ENCODE data around the gene KCNK2. TPM values are rescaled to one million over a fixed set of nuclear protein-coding genes. Genes with fewer than 3 reads are reported as not detected.

Gene KCNK2
- total RNA-seq, 2 experiments from 2014 or later, result not detected

GRCh38 chr1:215188302-215188950 lies 105.9 kb downstream of the KCNK2 start:
- H3K27ac Mint-ChIP-seq, result no peak overlapping the region

GRCh38 chr1:215192306-215192705 lies 109.8 kb downstream of the KCNK2 start:
- CTCF ChIA-PET, result no interaction called here
- H3K9me3 Mint-ChIP-seq, result no peaks in the 10 kb centered on the region
- no peaks in the 10 kb centered on the region for H3K36me3 Mint-ChIP-seq (ENCODE audit: low read depth)
- no peak for DNase-seq
- no peak overlapping the region for H3K27ac Mint-ChIP-seq
- no peak overlapping the region for H3K4me3 Mint-ChIP-seq
- peaks cover 11% of the 10 kb centered on the region for H3K27me3 Mint-ChIP-seq (ENCODE audit: low read depth)
- H3K4me1 Mint-ChIP-seq (ENCODE audit: low read depth), result no peaks in the 10 kb centered on the region
- intact Hi-C loops (cut with micrococcal nuclease), result no loop called here

More at GRCh38 chr1:215188302-215188950, 105.9 kb downstream of the KCNK2 start:
- Mint-ChIP-seq H3K4me1 (ENCODE audit: low read depth) (no peaks in the 10 kb centered on the region), H3K9me3 (no peaks in the 10 kb centered on the region), H3K36me3 (ENCODE audit: low read depth) (no peaks in the 10 kb centered on the region), H3K27me3 (ENCODE audit: low read depth) (peaks cover 5% of the 10 kb centered on the region), H3K4me3 (no peak overlapping the region)
- CTCF ChIA-PET, result no interaction called here
- intact Hi-C loops (cut with micrococcal nuclease), result no loop called here
- DNase-seq, result no peak

GRCh38 chr1:215198021-215198420 lies 115.5 kb downstream of the KCNK2 start:
- Mint-ChIP-seq H3K9me3 (no peaks in the 10 kb centered on the region), H3K27ac (no peak overlapping the region), H3K4me1 (ENCODE audit: low read depth) (no peaks in the 10 kb centered on the region), H3K27me3 (ENCODE audit: low read depth) (peaks cover 8% of the 10 kb centered on the region), H3K4me3 (no peak overlapping the region), H3K36me3 (ENCODE audit: low read depth) (no peaks in the 10 kb centered on the region)
- DNase-seq, result no peak
- intact Hi-C loops (cut with micrococcal nuclease), result no loop called here
- CTCF ChIA-PET, result no interaction called here

GRCh38 chr1:215200121-215200520 lies 117.6 kb downstream of the KCNK2 start:
- peaks cover 4% of the 10 kb centered on the region for H3K27me3 Mint-ChIP-seq (ENCODE audit: low read depth)
- H3K4me3 Mint-ChIP-seq, result no peak overlapping the region
- H3K27ac Mint-ChIP-seq, result no peak overlapping the region
- no peaks in the 10 kb centered on the region for H3K36me3 Mint-ChIP-seq (ENCODE audit: low read depth)
- DNase-seq, result no peak
- CTCF ChIA-PET, result no interaction called here
- H3K9me3 Mint-ChIP-seq, result no peaks in the 10 kb centered on the region
- intact Hi-C loops (cut with micrococcal nuclease), result no loop called here
- no peaks in the 10 kb centered on the region for H3K4me1 Mint-ChIP-seq (ENCODE audit: low read depth)

GRCh38 chr1:215201283-215201682 lies 118.7 kb downstream of the KCNK2 start:
- CTCF ChIA-PET, result no interaction called here
- intact Hi-C loops (cut with micrococcal nuclease), result no loop called here

GRCh38 chr1:215202868-215203267 lies 120.3 kb downstream of the KCNK2 start:
- H3K27ac Mint-ChIP-seq, result no peak overlapping the region
- DNase-seq, result no peak
- intact Hi-C loops (cut with micrococcal nuclease), result no loop called here
- H3K9me3 Mint-ChIP-seq, result no peaks in the 10 kb centered on the region
- CTCF ChIA-PET, result no interaction called here
- H3K4me1 Mint-ChIP-seq (ENCODE audit: low read depth), result no peaks in the 10 kb centered on the region
- H3K27me3 Mint-ChIP-seq (ENCODE audit: low read depth), result no peaks in the 10 kb centered on the region
- no peaks in the 10 kb centered on the region for H3K36me3 Mint-ChIP-seq (ENCODE audit: low read depth)
- no peak overlapping the region for H3K4me3 Mint-ChIP-seq

More at GRCh38 chr1:215201283-215201682, 118.7 kb downstream of the KCNK2 start:
- DNase-seq, result no peak
- Mint-ChIP-seq H3K9me3 (no peaks in the 10 kb centered on the region), H3K4me3 (no peak overlapping the region), H3K4me1 (ENCODE audit: low read depth) (no peaks in the 10 kb centered on the region), H3K27ac (no peak overlapping the region), H3K36me3 (ENCODE audit: low read depth) (no peaks in the 10 kb centered on the region), H3K27me3 (ENCODE audit: low read depth) (peaks cover 4% of the 10 kb centered on the region)

- no peaks in the 10 kb centered on the region for H3K4me1 Mint-ChIP-seq (ENCODE audit: low read depth)
- CTCF ChIA-PET, result no interaction called here
- no peak overlapping the region for H3K4me3 Mint-ChIP-seq
- H3K36me3 Mint-ChIP-seq (ENCODE audit: low read depth), result no peaks in the 10 kb centered on the region
- intact Hi-C loops (cut with micrococcal nuclease), result no loop called here
- DNase-seq, result no peak
- no peak overlapping the region for H3K27ac Mint-ChIP-seq
- H3K27me3 Mint-ChIP-seq (ENCODE audit: low read depth), result peaks cover 2% of the 10 kb centered on the region
- no peaks in the 10 kb centered on the region for H3K9me3 Mint-ChIP-seq
These were observed 127.6 kb downstream of the KCNK2 start for GRCh38 chr1:215210167-215210566.

- Mint-ChIP-seq H3K27ac (no peak overlapping the region), H3K36me3 (ENCODE audit: low read depth) (no peaks in the 10 kb centered on the region), H3K27me3 (ENCODE audit: low read depth) (peaks cover 12% of the 10 kb centered on the region), H3K4me1 (ENCODE audit: low read depth) (no peaks in the 10 kb centered on the region), H3K4me3 (no peak overlapping the region), H3K9me3 (no peaks in the 10 kb centered on the region)
- intact Hi-C loops (cut with micrococcal nuclease), result no loop called here
- DNase-seq, result no peak
- CTCF ChIA-PET, result no interaction called here
These were observed 133.3 kb downstream of the KCNK2 start for GRCh38 chr1:215215846-215216245.

GRCh38 chr1:215219372-215219771 lies 136.8 kb downstream of the KCNK2 start:
- no peak for DNase-seq
- Mint-ChIP-seq H3K9me3 (no peaks in the 10 kb centered on the region), H3K27me3 (ENCODE audit: low read depth) (peaks cover 12% of the 10 kb centered on the region), H3K4me3 (no peak overlapping the region), H3K4me1 (ENCODE audit: low read depth) (no peaks in the 10 kb centered on the region), H3K27ac (no peak overlapping the region), H3K36me3 (ENCODE audit: low read depth) (no peaks in the 10 kb centered on the region)
- CTCF ChIA-PET, result no interaction called here
- intact Hi-C loops (cut with micrococcal nuclease), result no loop called here

- peaks cover 12% of the 10 kb centered on the region for H3K27me3 Mint-ChIP-seq (ENCODE audit: low read depth)
- no peak overlapping the region for H3K4me3 Mint-ChIP-seq
- no peak for DNase-seq
- H3K9me3 Mint-ChIP-seq, result no peaks in the 10 kb centered on the region
- intact Hi-C loops (cut with micrococcal nuclease), result no loop called here
- H3K36me3 Mint-ChIP-seq (ENCODE audit: low read depth), result no peaks in the 10 kb centered on the region
- CTCF ChIA-PET, result no interaction called here
- H3K4me1 Mint-ChIP-seq (ENCODE audit: low read depth), result no peaks in the 10 kb centered on the region
- no peak overlapping the region for H3K27ac Mint-ChIP-seq
These were observed 137.8 kb downstream of the KCNK2 start for GRCh38 chr1:215220346-215220745.

- no peak for DNase-seq
- H3K27ac Mint-ChIP-seq, result no peak overlapping the region
- peaks cover 2% of the 10 kb centered on the region for H3K27me3 Mint-ChIP-seq (ENCODE audit: low read depth)
- CTCF ChIA-PET, result no interaction called here
- no peaks in the 10 kb centered on the region for H3K36me3 Mint-ChIP-seq (ENCODE audit: low read depth)
- H3K4me3 Mint-ChIP-seq, result no peak overlapping the region
- no peaks in the 10 kb centered on the region for H3K4me1 Mint-ChIP-seq (ENCODE audit: low read depth)
- H3K9me3 Mint-ChIP-seq, result no peaks in the 10 kb centered on the region
- intact Hi-C loops (cut with micrococcal nuclease), result no loop called here
These were observed 144.2 kb downstream of the KCNK2 start for GRCh38 chr1:215226757-215227156.

- CTCF ChIA-PET, result no interaction called here
- H3K4me3 Mint-ChIP-seq, result no peak overlapping the region
- DNase-seq, result no peak
- no peaks in the 10 kb centered on the region for H3K4me1 Mint-ChIP-seq (ENCODE audit: low read depth)
- intact Hi-C loops (cut with micrococcal nuclease), result no loop called here
- no peaks in the 10 kb centered on the region for H3K36me3 Mint-ChIP-seq (ENCODE audit: low read depth)
- H3K9me3 Mint-ChIP-seq, result no peaks in the 10 kb centered on the region
- H3K27ac Mint-ChIP-seq, result no peak overlapping the region
- H3K27me3 Mint-ChIP-seq (ENCODE audit: low read depth), result peaks cover 2% of the 10 kb centered on the region
These were observed 145.7 kb downstream of the KCNK2 start for GRCh38 chr1:215228193-215228592.

- CTCF ChIA-PET, result interaction anchor here (0.7 kb wide), 1 partner anchor 12 kb away, joined by 4 read pairs; no protein-coding TSS in a partner anchor
These were observed 158.9 kb downstream of the KCNK2 start for GRCh38 chr1:215241451-215241850.

More at GRCh38 chr1:215241451-215241850, 158.9 kb downstream of the KCNK2 start:
- intact Hi-C loops (cut with micrococcal nuclease), result no loop called here
- H3K36me3 Mint-ChIP-seq (ENCODE audit: low read depth), result no peaks in the 10 kb centered on the region
- H3K27ac Mint-ChIP-seq, result no peak overlapping the region
- no peaks in the 10 kb centered on the region for H3K4me1 Mint-ChIP-seq (ENCODE audit: low read depth)
- H3K4me3 Mint-ChIP-seq, result no peak overlapping the region
- no peak for DNase-seq
- H3K27me3 Mint-ChIP-seq (ENCODE audit: low read depth), result peaks cover 8% of the 10 kb centered on the region
- H3K9me3 Mint-ChIP-seq, result no peaks in the 10 kb centered on the region
